Stimulated activated naive CD8-positive, alpha-beta T cell treated with anti-CD3 and anti-CD28 coated beads, Interleukin-15, amount 100 ng/mL, for 72 hours (primary cell): Measurements from ENCODE around the gene PROX2.

ENCODE experiments used
- ATAC-seq: fragments of 150-1000 bp; cut with Tn5 transposase; 2 replicates; pipeline ENCODE4 v1.10.0; 2021; ENCODE audit warnings: mild to moderate bottlenecking, moderate library complexity
- DNase-seq, 2 donors: peaks; one replicate each; pipeline ENCODE4 v3.0.0; 2021 to 2022
- H3K27ac Mint-ChIP-seq, 2 donors: one replicate each; pipeline ENCODE4 v1.8.0; 2022; ENCODE audit warnings: mild to moderate bottlenecking in 2 of 2, mixed read lengths in 2 of 2, moderate library complexity in 2 of 2
- H3K27me3 Mint-ChIP-seq: one replicate; pipeline ENCODE4 v1.8.0; 2022; ENCODE audit warnings: mixed read lengths
- H3K4me1 Mint-ChIP-seq: one replicate; pipeline ENCODE4 v1.8.0; 2022; ENCODE audit warnings: mild to moderate bottlenecking, mixed read lengths
- H3K4me3 Mint-ChIP-seq, 2 donors: one replicate each; pipeline ENCODE4 v1.8.0; 2022; ENCODE audit warnings: mild to moderate bottlenecking in 2 of 2, mixed read lengths in 2 of 2, moderate library complexity in 1 of 2
- H3K9me3 Mint-ChIP-seq, 2 donors: one replicate each; pipeline ENCODE4 v1.8.0; 2022; ENCODE audit warnings: mixed read lengths in 2 of 2

PROX2 gene

DNA sequence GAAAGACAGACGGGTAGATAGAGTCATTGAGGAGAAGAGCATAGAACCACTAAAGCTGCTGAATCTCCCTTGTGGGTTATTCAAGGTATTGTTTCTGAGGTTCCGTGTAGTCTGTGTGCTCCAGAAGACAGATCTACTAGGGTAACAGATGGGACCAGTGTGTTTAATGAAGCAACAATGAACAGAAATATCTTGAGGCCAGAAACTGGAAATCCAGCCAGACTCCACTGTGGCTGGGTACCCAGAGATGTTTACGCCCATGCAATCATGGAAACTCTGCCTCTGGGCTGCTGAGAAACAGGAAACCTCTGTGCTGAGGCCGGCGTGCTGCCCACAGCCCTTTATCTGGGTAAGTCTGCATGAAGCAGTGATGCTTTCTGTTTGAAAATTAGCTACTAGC lies 8.3 kb downstream of the PROX2 start:
- H3K9me3 Mint-ChIP-seq: no peaks in the 10 kb centered on the region
- no peaks in the 10 kb centered on the region for H3K27me3 Mint-ChIP-seq
- peak overlapping the region; percentile 3 to 41 for H3K4me3 Mint-ChIP-seq
- peak overlapping the region in 1 of 2 donors; percentile 60 for H3K27ac Mint-ChIP-seq
- peaks cover 28% of the 10 kb centered on the region for H3K4me1 Mint-ChIP-seq
- DNase-seq (peak; percentile 50 to 68), ATAC-seq (peak; percentile 98)

DNA sequence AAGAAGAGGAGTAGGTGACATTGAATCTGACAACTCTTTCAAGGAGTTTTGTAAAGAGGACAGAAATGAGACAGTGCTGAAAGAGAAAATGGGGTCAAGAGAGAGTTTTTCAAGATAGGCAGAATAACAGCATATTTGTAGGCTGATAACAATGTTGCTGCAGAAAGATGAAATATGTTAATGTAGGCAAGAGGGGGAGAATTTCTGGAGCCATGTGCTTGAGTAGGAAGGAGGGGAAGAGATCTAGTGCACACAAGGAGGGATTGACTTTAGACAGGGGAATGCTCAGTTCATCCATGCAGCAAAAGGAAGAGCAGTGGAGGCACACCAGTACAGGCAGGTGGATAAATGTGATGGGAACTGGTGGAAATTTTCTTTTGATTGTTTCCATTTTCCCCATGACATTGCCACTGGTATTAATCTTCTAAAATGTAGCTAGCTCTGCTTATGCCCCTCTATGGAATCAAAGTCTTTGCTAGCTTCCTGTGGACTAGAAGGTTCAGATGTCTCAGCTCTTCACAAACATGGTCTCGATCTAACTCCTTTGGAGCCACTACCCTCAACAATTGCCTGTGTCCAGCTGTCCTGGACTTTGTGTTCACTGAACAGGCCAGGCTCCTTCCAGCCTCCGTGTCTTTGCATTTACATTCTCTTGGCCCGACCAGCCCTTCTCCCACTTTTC lies 9.1 kb downstream of the PROX2 start:
- Mint-ChIP-seq H3K4me3 (peak overlapping the region in 1 of 2 donors; percentile 3), H3K27ac (peak overlapping the region in 1 of 2 donors; percentile 60), H3K9me3 (no peaks in the 10 kb centered on the region), H3K4me1 (peaks cover 28% of the 10 kb centered on the region), H3K27me3 (no peaks in the 10 kb centered on the region)
- DNase-seq (no peak), ATAC-seq (no peak)

DNA sequence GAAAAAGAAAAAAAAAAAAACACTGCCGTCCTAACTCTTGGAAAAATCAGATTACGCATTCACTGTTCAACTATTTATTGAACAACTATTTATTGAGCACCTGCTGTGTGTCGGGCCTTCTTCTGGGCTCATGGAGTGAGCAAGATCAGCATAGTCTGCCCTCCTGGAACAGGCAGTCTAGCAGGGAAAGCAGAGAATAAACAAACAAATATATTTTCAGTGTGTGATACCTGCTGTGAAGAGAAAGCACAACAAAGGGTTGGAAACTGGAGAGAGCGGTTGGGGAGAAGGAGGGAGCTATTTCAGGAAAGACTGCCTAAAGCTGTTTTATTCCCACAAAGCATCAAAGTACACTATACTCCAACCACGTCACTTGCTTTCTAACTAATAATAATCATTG lies 10.8 kb downstream of the PROX2 start:
- no peaks in the 10 kb centered on the region for H3K27me3 Mint-ChIP-seq
- H3K4me3 Mint-ChIP-seq: no peak overlapping the region
- no peak overlapping the region for H3K27ac Mint-ChIP-seq
- ATAC-seq (no peak), DNase-seq (no peak)
- no peaks in the 10 kb centered on the region for H3K9me3 Mint-ChIP-seq
- peaks cover 33% of the 10 kb centered on the region for H3K4me1 Mint-ChIP-seq

DNA sequence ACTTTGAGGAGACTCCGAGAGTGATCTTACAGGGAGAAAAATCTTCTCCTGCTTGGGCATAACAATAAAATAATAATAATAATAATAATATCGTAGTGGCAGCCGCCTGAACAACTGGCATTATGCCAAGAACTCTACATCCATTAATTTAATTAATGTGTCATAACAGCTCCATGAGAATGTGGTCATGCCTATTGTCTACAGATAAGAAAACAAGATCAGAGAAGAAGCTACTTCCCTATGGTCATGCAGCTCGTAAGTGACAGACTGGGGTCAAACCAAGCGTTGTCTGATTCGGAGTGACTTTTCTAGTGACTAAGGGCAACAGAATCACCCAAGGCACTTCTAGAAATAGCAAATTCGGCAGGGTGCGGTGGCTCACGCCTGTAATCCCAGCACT lies 11.7 kb downstream of the PROX2 start:
- DNase-seq (no peak), ATAC-seq (no peak)
- no peaks in the 10 kb centered on the region for H3K27me3 Mint-ChIP-seq
- H3K9me3 Mint-ChIP-seq: no peaks in the 10 kb centered on the region
- no peak overlapping the region for H3K4me3 Mint-ChIP-seq
- peaks cover 33% of the 10 kb centered on the region for H3K4me1 Mint-ChIP-seq
- no peak overlapping the region for H3K27ac Mint-ChIP-seq

DNA sequence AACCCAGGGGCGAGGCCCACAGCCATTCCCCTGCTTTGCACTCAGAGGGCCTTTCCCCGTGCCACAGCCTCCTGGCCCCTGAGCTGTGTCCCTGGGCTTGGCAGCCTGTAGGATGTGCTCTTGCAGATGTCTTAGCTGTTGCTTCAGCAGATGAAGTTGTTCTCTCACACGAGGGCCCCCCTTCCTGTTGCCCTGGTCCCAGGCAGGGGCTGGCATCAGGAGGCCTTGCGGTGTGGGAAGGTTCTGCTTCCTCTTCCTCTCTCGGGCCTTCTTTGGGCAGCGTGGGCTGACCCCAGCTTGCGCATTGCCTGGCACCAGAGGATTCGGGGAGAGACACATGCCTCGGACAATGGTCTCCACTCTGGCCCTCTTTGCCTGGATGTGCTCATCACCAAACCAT lies 12.7 kb downstream of the PROX2 start:
- H3K4me3 Mint-ChIP-seq: no peak overlapping the region
- no peak overlapping the region for H3K27ac Mint-ChIP-seq
- DNase-seq (no peak), ATAC-seq (no peak)
- H3K9me3 Mint-ChIP-seq: no peaks in the 10 kb centered on the region
- H3K4me1 Mint-ChIP-seq: peaks cover 33% of the 10 kb centered on the region
- no peaks in the 10 kb centered on the region for H3K27me3 Mint-ChIP-seq

DNA sequence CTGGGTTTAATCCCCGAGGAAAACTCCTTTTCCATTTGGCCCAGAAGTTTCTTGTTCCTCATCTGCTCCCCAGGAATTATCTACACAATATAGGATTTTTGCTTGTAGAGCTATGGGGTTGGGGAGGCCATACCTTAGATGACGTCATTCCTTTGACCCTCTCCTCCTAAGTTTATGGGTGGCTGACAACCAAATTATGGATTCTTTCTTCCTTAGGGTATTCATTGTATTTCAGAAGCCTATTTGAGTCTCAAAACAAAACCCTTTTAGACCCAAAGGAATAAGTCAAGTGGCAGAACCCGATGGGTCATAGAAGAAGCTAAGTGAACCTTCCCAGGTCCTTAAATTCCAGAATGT lies 14.2 kb downstream of the PROX2 start:
- no peak for DNase-seq

DNA sequence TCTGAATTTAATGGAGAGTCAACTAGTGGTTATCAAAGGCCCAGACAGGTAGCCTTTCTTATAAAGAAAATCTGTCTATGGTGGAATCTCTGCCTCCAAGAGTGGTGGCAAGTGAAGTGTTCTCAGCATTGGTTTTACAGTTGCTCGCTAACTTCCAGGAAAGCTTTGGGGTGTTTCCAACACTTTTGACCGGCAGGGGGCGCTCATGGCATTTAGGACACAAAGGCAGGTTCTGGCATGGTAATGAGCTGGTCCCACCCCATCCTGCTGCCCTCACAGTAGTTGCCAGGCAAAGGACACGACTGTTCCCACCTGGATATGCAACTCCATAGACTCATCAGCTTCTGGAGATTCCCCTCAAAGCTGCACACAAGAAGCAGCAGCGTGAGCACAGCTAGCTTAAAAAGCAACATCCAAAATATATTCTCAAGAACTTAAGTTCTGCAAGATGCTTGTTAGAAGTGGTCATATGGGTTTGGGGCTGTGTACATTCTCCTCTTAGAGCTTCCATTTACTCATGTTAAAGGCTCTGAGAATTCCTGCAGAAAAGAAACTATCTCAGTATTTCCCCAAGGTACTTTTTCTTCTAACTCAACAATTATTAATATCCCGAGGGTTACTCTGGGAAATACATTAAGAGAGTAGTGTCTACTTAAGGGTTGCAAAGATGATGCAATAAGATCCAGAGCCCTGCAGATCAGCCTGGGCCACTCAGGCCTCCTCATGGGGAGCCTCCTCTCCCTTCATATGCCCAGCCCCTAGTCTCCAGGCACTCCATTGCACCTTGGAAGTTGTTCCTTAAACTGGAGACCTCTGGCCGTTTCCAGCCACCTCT lies 14.8 kb downstream of the PROX2 start:
- H3K9me3 Mint-ChIP-seq: no peaks in the 10 kb centered on the region

More for the DNA sequence above, 14.2 kb downstream of the PROX2 start:
- no peaks in the 10 kb centered on the region for H3K9me3 Mint-ChIP-seq
- no peak overlapping the region for H3K27ac Mint-ChIP-seq
- H3K27me3 Mint-ChIP-seq: no peaks in the 10 kb centered on the region
- H3K4me3 Mint-ChIP-seq: no peak overlapping the region
- no peak for ATAC-seq
- H3K4me1 Mint-ChIP-seq: peaks cover 21% of the 10 kb centered on the region

DNA sequence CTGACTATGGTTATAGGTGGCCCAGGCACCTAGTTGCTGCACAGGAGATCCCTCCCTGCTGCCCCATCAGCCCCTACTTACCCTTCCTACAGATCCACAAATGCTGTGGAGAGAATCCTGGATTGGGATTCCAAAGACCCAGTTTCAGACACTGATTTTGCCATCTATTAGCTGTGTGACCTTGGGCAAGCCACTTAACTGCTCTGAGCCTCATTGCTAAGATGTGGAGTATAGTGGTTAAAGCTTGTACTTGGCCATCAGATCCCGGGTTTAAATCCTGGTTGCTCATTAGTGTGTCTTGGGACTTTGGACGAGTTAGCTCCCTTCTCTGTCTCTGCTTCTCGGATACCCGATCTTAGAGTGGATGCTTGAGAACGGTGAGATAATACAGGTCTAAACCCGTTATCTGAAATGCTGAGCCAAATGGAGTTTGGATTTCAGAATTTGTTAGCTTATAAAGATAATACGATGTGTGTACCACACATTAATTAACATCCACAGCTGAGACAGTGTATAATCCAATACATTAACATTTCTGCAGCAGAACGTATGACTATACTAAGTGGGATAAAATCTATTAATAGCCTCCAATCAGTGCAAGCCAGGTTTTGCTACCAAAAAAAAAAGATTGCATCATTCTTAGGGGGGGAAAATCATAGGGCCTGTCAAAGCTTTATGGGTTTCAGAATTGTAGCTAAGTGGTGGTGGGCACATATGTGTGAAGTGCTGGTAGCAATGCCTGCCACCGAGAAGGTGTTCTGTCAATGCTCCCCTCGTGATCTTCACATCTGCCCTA lies 16.0 kb downstream of the PROX2 start:
- Mint-ChIP-seq H3K4me1 (peaks cover 12% of the 10 kb centered on the region), H3K4me3 (no peak overlapping the region), H3K27ac (peak overlapping the region in 1 of 2 donors; percentile 36), H3K27me3 (no peaks in the 10 kb centered on the region), H3K9me3 (no peaks in the 10 kb centered on the region)
- DNase-seq (no peak), ATAC-seq (no peak)

More for the DNA sequence above, 14.8 kb downstream of the PROX2 start:
- DNase-seq: peak; percentile 85
- no peak overlapping the region for H3K4me3 Mint-ChIP-seq
- no peak overlapping the region for H3K27ac Mint-ChIP-seq
- H3K4me1 Mint-ChIP-seq: peaks cover 15% of the 10 kb centered on the region
- no peaks in the 10 kb centered on the region for H3K27me3 Mint-ChIP-seq
- ATAC-seq: peak; percentile 85

DNA sequence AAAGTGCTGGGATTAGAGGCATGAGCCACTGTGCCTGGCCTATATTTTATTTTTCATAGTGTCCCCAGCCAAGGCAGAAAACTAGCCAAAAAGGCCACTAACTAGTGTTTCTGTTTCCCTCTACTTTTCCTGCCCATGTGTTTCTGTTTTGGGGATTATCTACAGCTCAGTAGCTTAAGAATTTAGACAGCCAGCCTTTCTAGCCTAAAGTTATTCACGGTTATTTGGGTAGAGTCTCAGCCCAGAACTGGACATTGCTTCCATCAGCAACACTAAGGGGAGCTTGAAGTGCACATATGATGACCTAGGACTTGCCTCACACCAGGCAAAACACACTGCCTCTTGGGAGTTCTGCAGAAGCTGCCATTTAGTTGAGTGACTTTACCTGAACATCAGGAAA lies 17.9 kb downstream of the PROX2 start:
- H3K27me3 Mint-ChIP-seq: no peaks in the 10 kb centered on the region
- no peak for ATAC-seq

DNA sequence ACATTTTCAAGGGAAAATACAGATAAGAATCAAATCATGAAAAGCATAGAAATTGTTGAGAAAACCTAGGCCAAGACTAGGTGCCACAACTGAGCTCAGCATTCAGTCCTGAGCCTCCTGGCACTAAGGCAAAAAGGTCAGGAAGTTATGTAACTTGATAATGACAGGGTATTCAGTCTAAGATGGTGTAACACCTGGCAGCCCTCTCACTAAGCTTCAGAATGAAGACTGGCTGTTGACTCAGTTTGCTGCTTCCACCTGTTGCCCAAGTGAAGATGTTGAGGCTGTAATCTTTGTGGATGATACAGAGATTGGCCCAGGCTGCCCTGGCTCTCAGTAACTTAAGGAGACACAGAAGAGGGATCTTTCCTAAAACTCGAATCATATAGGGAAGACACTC lies 19.6 kb downstream of the PROX2 start:
- Mint-ChIP-seq H3K4me3 (no peak overlapping the region), H3K27me3 (no peaks in the 10 kb centered on the region), H3K4me1 (peaks cover 28% of the 10 kb centered on the region), H3K27ac (peak overlapping the region in 1 of 2 donors; percentile 80), H3K9me3 (no peaks in the 10 kb centered on the region)
- ATAC-seq (no peak), DNase-seq (no peak)

More for the DNA sequence above, 17.9 kb downstream of the PROX2 start:
- peaks cover 20% of the 10 kb centered on the region for H3K4me1 Mint-ChIP-seq
- no peak overlapping the region for H3K27ac Mint-ChIP-seq
- no peak overlapping the region for H3K4me3 Mint-ChIP-seq
- no peak for DNase-seq
- no peaks in the 10 kb centered on the region for H3K9me3 Mint-ChIP-seq

DNA sequence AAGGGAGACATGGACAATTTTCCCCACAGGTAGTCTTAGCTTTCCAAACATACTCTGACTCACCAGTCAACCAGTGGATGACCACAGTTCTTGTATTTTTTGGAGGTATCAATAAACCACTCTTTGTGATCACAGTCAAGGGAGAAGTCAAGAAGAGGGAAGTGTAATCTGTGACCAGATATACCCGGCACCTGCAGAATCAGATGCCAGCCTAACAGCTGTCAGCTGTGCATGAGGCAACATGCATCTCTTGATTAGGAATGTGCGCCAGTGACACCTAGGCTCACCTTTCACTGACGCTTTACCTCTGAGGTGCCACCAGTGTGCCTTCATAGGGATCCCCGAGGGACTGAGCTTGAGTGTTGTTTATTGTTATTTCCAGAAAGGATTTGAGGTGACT lies 20.0 kb downstream of the PROX2 start:
- DNase-seq: no peak
- Mint-ChIP-seq H3K4me3 (no peak overlapping the region), H3K27ac (peak overlapping the region in 1 of 2 donors; percentile 80), H3K27me3 (no peaks in the 10 kb centered on the region), H3K4me1 (peaks cover 28% of the 10 kb centered on the region), H3K9me3 (no peaks in the 10 kb centered on the region)
- ATAC-seq: no peak

DNA sequence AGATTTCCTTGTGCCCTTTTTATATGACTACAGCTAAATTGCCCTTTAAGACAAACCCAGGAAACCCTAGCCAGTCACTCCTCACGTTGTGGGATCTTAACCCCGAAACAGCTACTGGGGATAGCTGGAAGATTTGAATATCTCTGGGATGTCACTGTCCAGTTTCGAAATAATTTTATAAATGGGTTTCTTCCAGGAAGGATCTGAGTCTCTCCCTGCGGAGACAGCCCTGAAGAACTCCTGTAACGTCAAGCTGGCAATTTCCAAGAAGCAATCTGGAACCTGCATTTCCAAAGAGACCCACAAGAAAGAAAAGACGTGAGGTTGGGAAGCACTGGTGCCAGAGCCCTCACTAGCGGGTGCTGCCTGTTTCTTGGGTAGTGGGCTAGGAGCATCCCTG lies 20.9 kb downstream of the PROX2 start:
- Mint-ChIP-seq H3K27ac (no peak overlapping the region), H3K4me1 (peaks cover 23% of the 10 kb centered on the region)

DNA sequence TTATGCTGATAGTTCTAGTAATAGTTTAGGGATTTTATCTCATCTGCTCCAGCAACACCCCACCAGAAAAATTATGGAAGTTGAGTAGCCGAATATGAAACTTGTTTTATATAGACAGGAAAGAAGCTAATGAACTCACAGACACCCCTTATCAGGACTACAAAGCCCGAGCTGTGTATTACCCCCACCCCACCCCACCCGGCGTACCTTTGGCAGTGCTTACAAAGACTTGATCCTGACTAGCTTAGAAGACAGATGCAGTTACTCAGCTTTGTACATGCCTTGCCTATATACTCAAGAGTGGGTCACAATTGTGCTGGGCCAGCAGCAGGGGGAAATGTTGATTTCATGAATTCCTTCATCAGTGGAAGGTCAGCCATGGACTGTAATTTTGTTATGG lies 22.4 kb downstream of the PROX2 start:
- H3K9me3 Mint-ChIP-seq: no peaks in the 10 kb centered on the region
- H3K27me3 Mint-ChIP-seq: no peaks in the 10 kb centered on the region
- DNase-seq (no peak), ATAC-seq (no peak)
- H3K4me1 Mint-ChIP-seq: peaks cover 23% of the 10 kb centered on the region
- no peak overlapping the region for H3K4me3 Mint-ChIP-seq
- H3K27ac Mint-ChIP-seq: no peak overlapping the region

More for the DNA sequence above, 20.9 kb downstream of the PROX2 start:
- Mint-ChIP-seq H3K9me3 (no peaks in the 10 kb centered on the region), H3K27me3 (no peaks in the 10 kb centered on the region), H3K4me3 (no peak overlapping the region)
- ATAC-seq (no peak), DNase-seq (no peak)

DNA sequence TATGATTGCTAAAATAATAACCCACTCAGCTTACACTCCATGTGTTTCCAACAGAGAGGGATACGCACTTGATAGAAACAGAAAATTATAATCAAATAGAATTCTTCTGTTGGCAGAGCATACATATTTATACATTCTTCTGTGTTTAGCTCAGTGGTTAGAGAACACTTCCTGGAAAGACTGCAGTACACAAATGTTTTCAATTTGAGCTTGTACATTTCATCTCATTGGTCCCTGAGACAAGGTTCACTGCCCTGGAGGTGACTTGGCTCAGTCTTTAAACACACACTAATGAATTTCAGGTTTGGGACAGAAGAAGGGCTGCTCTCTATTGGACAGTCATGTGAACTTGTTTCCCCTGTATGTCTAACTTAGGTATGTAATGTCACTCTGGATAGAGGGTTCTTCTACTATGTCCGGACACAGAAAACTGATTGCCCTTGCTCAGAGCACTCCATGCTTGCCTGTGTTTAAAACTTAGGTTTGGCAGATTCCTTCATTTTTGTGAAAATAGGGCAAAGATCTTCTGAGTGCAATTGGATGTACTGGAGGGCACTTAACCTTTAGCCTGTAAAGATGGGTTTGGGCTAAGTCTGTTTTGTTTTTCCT lies 22.9 kb downstream of the PROX2 start:
- no peak for ATAC-seq
- no peaks in the 10 kb centered on the region for H3K9me3 Mint-ChIP-seq
- no peak overlapping the region for H3K4me3 Mint-ChIP-seq
- peaks cover 26% of the 10 kb centered on the region for H3K4me1 Mint-ChIP-seq
- H3K27ac Mint-ChIP-seq: no peak overlapping the region
- no peaks in the 10 kb centered on the region for H3K27me3 Mint-ChIP-seq
- no peak for DNase-seq

DNA sequence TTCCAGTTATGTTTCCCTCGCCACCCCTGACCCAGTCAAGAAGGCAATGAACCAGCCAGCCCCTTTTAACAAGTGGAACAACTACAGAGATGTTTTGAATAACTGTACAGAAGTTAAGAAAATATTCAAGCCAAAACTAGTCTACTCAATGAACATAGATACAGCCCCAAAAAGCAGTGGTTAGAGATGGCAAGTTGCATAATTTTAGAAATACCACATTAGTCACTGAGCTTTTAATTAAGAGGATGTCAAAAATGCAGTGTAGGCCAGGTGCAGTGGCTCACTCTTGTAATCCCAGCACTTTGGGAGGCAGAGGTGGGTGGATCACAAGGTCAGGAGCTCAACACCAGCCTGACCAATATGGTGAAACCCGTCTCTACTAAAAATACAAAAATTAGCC lies 27.2 kb downstream of the PROX2 start:
- Mint-ChIP-seq H3K9me3 (no peaks in the 10 kb centered on the region), H3K4me3 (no peak overlapping the region), H3K27ac (peak overlapping the region in 1 of 2 donors; percentile 34), H3K27me3 (no peaks in the 10 kb centered on the region), H3K4me1 (peaks cover 43% of the 10 kb centered on the region)
- DNase-seq (no peak), ATAC-seq (no peak)
